HG02870 (cell line): Measurements from ENCODE around the gene ZDHHC8.

ENCODE experiments used
- ATAC-seq: cut with Tn5 transposase; IDR thresholded peaks from one replicate; pipeline ENCODE4 v1.9.1; 2021; ENCODE audit warnings: mild to moderate bottlenecking, moderate library complexity; ENCODE audit not compliant: unreplicated experiment

Gene ZDHHC8

DNA sequence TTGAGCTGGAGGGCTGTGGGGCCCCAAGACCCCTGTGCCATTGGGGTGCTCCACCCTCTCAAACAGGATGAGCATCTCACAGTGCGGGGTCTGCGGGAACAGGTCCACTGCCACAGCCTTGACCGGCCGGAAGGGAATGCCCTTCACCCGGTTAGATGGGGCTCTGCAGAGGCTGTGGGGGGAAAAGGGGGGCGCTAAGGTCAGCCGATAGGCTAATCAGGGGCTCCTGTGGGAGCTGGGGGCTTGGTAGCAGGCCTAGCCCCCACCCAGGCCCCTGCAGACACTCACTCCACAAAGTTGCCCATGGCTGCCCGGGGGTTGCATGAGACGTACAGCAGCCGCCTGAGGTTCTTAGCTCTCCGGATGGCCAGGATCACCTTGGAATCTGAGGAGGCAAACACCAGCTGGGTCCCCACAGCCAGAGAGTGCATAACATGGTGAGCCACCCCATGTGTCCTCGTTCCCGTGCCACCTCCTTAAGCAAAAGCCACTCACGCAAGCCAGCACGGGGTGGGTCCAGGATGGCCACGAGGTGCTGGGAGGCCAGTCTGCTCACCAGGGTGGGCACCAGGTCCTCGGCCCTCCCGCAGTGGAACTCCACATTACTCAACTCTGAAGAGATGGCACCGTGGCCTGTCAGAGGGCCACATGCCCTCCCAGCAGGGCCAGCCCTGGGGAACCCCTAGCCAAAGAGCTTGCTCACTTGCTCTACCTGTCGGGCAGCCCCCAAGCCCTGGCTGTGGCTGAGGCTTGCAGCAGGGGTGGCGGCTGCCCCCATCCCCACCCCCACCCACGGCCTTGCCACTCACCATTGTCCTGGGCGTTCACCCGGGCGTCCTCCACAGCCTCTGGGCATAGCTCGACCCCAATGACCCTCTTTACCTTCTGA is 18.7 kb upstream of the ZDHHC8 start:
- ATAC-seq: no peak

DNA sequence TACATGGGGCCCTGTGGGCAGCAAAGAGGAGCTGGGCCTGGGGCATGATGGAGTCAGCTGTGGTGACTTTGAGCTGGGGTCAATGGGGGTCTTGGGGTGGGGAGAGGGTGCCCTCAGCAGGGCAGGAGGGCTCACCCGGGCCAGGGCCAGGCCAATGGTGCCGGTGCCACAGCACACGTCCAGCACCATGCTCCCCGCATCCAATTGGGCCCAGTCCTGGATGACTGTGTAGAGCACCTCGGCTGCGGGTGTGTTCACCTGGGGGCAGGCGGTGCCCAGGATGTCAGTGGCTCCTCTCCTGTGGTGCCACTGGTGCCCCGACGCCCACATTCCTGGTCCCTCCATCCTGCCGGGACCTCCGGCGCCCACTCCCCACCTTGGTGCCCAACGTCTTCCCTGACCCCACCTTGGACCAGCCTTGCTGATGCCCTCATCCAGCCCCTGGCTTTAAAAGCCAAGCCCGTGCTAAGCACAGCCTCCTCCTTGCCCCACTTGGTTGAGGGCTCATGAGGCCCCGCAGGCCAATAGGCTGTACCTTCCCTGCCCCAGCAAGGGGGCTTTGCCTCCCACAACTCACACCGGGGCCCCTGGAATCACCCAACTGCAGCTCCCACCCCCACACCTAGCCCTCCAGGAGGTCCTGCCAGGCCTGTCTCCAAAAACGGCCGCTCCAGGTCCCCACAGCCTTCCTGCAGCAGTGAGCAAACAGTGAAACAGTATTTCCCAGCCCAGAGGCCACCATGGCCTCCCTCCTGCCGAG is 17.9 kb upstream of the ZDHHC8 start:
- ATAC-seq: no peak

DNA sequence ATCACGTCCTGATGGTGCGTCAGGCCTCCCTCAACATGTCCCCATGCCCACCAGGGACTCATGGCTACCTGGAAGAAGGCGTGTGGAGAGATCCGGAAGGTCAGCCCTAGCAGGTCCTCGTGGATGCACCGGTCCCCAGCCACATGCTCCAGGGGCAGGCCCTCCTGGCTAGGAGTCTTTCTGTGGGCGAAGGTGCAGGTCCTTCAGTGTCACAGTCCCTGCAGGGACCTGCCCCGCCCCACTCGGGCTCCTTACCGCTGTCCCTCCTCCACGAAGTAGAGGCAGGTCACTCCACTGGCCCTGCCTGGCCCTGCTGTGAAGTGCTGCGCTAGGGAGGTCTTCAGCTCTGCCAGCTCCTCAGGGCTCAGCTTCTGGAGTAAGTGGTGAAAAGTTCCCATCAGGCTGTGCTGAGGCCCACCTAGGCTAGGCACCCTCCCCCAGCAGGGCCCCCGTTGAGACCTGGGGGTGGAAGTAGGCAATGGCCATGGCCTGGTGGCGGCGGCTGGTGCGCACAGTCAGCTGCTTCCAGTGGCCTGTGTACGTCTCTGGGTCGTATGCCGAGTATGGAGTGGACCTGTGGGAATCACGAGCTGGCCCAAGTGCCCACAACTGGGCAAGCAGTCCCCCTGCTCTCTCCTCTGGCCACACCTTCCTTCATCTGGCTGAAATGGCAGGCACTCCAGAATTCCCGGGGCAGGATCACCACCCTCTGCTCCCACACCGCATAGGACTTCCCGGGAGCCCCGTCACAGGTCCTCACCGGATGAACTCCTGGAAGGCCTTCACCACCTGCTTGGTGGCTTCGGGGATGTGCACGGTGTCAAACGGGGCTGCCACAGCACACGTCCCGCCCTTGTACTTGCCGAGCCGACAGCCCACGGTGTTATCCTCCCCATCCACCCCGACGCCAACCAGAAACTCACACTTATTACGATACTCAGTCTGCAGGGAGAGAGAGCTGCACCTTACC is 16.8 kb upstream of the ZDHHC8 start:
- no peak for ATAC-seq

DNA sequence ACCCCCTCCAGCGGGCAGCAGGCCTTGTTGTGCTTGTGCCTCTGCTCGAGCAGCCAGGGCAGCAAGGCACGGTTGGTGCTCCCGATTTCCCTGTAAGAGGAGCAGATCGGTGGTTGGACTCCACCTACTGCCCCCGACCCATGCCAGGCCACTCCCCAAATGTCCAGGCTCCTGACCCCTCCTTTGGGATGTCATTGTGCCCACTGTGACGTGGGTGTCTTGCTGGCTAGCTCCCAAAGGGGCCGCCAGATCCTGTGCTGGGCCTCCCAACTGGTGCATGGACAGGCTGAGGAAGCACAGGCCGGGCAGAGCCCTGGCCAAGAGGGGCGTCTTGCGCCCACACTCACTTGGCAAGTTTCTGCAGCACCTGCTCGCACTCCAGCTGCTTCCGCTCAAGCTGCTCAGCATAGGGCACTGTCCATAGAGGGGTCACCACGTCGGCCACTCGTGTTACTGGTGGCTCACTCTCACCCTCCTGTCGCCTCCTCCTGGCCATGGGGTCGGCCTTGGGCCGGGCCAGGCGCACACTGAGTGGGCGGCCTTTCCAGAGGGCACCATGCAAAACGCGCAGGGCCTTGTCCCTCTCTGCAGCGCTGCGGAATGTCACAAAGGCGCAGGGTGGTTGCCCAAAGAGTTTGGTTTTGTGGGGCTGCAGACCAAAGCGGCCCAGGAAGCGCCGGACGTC is 15.8 kb upstream of the ZDHHC8 start, which contains the start of gene RANBP1:
Gene RANBP1 (plus strand): TSS at position 414 of the 685 bp plus-strand sequence. CDS start 81 bp downstream, at position 495.
- no peak for ATAC-seq

DNA sequence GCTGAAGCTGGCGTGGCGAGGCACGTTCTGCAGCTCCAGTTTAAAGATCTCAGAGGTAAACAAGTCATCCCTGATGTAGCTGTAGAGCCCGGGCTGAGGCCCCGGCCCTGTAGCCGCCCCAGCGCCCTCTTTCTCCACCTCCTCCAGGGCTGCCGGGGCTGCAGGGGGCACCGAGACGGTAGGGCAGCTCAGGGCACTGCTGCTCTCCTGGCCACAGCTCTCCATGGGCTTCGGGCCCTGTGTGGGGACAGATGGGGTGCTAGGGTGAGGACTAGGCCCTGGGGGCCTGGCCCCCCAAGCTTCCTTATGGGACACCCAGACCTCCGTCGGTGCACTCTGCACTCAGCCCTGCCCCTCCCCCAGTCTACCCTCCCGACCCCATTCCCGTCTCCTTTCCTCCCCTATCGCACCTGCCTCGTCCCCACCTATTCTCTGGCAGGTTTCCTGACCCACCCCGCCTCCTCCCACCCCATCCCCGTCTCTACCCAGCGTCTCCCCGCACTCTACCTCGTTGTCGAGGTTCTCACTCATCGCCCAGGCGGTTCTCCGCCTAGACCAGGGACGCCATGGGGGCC is 15.1 kb upstream of the ZDHHC8 start:
- ATAC-seq: no peak

DNA sequence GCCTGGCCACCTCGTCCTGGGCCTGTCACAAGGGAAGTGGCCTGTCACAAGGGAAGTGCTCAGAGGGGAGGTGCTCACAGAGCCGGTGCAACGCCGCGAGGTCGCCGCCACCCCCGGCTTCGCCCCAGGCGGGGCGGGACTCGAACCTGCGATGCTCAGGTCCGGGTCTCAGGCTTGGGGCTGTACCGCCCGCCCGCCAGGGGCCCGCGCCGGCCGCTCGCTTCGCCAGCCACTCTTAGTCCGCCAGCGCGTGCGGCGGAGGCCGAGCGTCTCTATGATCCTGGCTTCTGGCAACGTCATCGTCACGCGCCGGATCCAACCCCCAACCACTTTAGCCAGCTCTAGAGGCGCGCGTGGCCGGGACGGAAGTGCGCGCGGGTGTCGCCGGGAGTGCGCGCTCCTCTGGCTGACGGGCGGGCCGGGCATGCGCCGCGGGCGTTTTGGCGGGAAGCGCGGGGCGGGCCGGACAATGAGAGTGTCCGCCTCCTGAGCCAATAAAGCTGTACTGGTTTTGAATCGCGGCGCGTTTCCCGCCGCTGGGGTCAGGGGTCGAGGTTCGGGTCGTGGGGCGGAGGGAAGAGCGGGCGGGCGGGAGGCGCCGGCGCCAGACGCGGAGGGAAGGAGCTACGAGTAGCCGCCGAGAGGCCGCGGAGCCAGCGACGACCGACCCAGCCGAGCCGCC is 14.5 kb upstream of the ZDHHC8 start, which contains the start of gene TRMT2A:
Gene TRMT2A (minus strand): TSS at position 276 of the 682 bp plus-strand sequence. CDS start 320 bp downstream, outside the sequence.
- peak; percentile 73 for ATAC-seq

DNA sequence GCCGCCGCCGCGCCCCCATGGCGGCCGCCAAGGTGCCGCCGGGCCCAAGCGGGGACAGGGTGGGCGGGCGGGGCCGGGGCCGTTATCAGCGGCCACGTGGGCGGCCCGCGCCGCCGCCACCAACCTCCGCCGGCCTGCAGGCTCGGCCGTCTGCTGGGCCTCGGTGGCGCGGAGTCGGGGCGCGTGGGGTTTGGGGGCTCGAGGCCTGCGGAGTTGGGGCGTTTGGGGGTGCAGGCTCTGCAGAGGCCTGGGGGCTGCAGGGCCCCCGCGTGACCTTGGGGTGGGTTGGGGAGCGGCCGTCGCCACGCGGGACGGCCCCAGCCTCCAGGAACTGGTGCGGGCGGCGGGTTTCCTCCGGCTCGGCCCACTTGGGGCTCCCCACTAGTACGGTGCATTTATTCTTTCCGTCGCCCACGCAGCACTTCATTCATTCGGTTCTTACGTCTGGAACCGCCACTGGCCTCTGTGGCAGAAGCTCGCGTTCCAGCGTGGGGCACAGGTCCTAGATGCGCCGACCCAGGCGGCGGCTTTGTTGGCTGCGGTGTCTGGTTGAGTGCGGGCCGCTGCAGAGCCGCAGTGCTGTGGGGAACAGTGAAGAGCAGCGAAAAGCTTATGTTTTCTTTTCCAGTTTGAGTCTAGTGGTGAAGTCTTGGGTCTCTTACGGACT is 13.8 kb upstream of the ZDHHC8 start:
- ATAC-seq: peak; percentile 10

DNA sequence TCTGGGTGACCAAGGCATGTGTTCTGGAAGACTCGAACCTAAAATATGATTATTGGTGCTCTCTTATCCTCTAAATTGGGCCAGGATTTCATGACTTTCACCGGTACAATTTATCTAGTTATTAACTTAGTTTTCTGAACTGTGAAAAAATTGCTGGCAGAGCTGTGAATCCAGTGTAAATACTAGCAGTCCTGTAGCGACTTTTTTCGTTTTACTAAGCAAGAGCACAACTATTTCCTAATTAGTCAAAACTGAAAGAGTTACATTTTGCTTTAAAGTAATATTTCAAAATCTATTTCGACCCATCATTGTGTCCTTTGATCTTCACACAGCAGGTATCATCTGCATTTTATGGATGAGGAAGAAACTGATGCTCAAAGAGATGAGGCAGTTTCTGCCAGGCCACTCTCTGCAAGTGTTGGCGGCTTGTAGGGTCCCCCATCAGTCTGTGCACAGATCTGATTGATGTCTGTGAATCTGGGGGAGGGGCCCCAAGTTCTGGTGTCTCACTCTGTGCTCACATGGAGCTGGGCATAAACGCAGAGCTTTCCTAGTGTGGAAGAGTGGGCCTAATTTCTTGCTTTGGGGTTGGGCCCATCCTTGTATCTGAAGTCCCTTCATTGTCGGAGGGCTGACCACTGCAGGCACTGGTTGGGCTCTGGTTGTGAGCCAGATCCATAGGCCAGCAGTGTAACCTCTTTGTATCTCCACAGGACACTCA is 13.1 kb upstream of the ZDHHC8 start:
- no peak for ATAC-seq

DNA sequence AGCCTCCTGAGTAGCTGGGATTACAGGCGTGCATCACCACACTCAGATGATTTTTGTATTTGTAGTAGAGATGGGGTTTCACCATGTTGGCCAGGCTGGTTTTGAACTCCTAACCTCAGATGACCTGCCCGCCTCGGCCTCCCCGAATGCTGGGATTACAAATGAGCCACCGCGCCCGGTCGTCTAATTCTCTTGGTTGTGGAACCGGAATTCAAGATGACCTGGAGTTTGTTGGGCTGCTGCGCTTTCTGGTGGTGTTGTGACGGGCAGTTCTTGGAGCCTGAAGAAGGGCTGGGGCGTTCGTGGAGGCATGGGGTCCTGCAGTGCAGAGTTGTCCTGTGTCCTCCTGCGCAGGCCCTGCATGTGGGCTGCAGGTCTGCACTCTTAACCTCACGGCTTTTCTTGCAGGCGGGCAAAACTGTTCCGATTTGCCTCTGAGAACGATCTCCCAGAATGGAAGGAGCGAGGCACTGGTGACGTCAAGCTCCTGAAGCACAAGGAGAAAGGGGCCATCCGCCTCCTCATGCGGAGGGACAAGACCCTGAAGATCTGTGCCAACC is 9.7 kb upstream of the ZDHHC8 start:
- no peak for ATAC-seq

DNA sequence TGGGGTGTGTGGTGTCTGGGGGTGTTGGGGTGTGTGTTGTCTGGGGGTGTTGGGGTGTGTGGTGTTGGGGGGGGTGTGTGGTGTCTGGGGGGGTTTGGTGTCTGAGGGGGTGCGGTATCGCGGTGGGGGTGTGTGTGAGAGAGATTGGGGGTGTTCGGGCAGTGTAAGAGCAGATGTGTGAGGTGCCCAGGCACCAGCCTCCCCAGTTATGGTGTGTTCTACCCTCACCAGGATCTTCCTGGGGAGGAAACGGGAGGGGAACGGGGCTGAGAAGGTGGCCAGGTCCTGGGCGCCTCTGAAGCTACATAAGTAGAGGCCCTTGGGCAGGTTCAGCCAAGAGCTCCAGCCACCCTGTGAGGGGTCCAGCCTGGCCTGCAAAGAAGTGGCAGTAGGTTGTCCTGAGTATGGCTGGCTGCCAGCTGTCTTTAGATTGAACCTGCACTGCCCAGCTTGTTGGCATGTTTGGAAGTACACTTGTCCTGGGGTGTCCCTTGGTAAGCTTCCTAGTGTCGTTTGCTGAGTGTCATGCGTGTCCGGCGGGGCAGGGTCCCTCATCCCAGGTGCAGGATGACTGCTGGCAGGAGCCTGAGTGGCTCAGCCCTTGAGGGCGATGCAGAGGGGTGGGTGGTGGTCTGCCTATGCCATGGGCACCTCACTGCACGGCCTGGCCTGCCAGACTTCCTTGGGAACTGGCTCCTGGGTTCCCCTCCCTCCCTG is 8.1 kb upstream of the ZDHHC8 start:
- ATAC-seq: no peak

DNA sequence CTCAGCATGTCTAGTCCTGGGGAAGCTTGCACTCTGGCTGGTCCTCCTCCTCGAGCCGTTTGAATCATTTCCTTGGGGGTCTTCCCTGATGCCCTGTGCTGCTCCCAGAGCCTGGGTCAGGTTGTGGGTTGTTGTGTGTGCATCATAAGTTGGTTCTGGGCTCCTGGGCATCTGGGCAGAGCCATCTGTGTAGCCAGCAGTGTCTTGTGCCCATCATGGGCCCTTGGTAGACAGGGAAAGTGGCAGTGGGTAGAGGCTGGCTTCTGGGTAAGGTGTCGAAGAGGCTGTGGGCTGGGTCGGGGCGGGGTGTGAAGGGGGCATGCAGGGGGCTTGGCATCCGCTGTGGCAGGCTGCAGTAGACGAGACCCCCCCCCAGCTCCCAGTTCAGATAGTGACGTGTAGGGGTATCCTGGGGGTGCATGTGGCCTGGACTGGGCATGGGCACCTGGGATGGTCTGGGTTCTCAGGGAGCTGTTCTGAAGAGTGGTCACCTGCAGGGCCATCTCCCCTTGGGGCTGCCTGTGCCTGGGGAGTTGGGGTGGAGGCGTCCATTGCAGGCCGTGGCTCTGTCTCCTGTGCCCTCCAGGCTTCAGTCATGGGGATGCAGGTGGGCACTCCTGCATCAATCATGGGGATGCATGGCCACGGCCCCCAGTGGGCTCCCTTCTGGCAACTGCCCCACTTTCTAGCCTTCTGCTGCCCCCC is 7.4 kb upstream of the ZDHHC8 start:
- no peak for ATAC-seq

DNA sequence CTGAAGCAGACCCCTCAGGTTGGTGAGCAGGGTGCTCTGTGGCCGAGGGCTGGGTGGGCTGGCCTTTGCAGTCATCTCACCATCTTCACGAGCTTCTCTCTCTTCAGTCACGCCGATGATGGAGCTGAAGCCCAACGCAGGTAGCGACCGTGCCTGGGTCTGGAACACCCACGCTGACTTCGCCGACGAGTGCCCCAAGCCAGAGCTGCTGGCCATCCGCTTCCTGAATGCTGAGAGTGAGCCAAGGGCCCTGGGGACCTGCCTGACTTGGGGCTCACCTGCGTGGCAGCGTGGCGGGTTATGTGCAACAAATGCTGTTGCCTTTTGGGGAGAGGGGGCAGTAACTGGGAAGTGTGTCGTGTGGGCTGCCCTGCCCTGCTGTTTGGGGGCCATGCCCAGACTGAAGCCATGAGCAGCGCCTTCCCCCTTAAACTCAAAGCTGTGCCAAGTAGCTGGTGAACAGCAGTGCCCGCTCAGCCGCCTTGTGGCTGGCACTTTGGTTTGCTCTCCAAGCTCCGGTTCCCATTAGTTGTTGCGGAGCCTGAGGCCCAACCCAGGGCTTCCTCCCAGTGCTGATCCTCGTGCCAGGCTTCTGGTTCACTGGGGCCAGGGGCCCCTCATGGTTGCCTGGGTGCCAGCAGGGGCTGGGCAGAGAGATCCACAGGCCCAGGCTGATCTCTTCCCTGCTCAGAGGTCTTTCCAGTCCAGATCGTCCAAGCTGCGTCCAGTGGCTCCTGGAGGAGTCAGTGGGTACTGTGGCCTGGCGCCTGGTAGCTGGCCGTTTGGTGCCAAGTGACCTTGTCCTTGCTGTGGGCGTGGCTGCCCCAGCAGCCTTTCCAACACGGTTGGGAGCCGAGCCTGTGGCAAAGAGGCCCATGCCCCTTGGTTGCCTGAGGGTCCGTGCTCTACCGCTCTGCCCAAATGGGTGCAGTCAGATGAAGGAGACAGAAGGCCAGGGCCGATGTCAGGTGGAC is 6.1 kb upstream of the ZDHHC8 start:
- no peak for ATAC-seq

DNA sequence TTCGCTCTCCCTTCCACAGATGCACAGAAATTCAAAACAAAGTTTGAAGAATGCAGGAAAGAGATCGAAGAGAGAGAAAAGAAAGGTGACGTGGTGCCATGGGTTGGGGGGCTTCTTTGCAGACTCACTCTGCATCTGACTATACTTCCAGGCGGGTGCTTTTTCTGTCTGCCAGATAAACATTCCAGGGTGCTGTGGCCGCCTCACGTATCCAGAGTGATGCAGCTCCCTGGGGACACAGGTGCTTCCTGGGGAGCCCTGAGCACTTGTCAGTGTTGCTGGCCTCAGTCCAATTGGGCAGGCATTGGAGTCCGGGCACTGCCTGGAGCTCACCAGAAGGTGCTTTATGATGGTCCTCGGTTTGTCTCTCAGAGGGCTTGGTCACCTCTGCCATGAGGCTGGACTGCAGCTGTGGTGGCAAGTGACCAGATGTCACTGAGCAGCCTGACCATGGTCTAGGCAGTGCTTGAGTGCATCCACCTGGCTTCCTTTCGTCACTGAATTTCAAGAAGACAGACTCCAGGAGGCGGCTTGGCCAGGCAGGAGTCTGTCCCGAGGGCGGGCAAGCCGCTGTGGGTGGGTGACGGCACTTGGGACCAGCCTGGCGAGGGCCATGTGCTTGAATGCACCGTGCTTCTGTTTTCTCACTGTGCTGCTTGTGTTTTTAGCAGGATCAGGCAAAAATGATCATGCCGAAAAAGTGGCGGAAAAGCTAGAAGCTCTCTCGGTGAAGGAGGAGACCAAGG is 5.1 kb upstream of the ZDHHC8 start:
- ATAC-seq: no peak

DNA sequence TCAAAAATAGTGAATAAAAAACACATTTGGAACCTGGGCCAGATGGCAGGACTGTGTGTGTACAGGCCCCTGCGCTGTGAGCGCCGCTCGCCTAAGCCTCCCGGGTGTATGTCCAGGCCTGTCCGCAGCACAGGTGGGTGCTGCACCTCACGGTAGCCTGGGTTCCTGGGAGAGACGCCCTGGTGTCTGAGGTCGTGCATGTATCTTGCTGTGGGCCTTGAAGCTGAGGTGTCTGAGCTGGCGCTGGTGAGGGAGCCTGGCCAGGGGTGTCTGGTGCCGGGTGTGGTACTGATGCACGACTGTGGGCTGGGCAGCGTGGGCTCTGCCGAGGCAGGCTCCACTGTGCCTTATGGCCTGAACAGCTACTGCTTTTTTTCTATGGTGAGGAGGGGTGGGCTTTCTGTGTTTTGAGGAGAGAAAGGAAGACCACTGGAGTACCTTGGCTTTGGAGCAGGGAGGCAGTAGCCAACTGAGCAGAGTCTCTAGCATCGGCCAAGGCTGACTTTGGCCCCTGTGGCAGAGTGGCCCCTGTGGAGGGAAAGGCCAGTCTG is 4.2 kb upstream of the ZDHHC8 start:
- ATAC-seq: no peak
